Pancreas (tissue), 10 donors: Measurements from ENCODE around the gene PTGFRN. TPM values are rescaled to one million over a fixed set of nuclear protein-coding genes. Genes with fewer than 3 reads are reported as not detected.
A peak's percentile ranks its signal among the peaks of the same experiment; 100 is the strongest.

Experiments
- ATAC-seq, 4 donors: fragments of 200-7000 bp; cut with Tn5 transposase; one replicate each; pipeline versions ENCODE4 v1.8.0 to v1.9.1; 2020; ENCODE audit warnings: mild to moderate bottlenecking in 4 of 4, moderate library complexity in 4 of 4
- DNase-seq, 6 donors: peaks; one replicate each; pipeline ENCODE4 v3.0.0-alpha.2; 2020
- FAIRE-seq: peaks from 2 replicates; lab custom pipeline; 2012; peaks lifted over from hg19 to GRCh38; lab: Jason Lieb, UNC
- H3K27ac ChIP-seq, 4 donors: fragments of 200-600 bp; sonication (generic); 1 replicate in 3 of 4; 2 replicates in 1 of 4; pipeline versions ENCODE4 v1.5.0 to v1.8.0; 2020
- H3K27me3 ChIP-seq, 4 donors: fragments of 200-600 bp; one replicate each; pipeline ENCODE4 v1.8.0; 2021
- H3K36me3 ChIP-seq, 3 donors: fragments of 200-600 bp; sonication (generic) in 1 of 3; one replicate each; pipeline versions ENCODE4 v1.5.0 to v1.8.0; 2020 to 2021
- H3K4me1 ChIP-seq, 3 donors: fragments of 200-600 bp; one replicate each; pipeline ENCODE4 v1.8.0; 2021
- H3K4me3 ChIP-seq, 4 donors: fragments of 200-600 bp; sonication (generic) in 2 of 4; one replicate each; pipeline versions ENCODE4 v1.5.0 to v1.8.0; 2020 to 2021
- H3K9me3 ChIP-seq, 4 donors: fragments of 200-600 bp; one replicate each; pipeline ENCODE4 v1.8.0; 2021
- CTCF ChIP-seq, 4 donors: fragments of 200-600 bp; sonication (generic) in 3 of 4; IDR thresholded peaks; one replicate each; pipeline versions ENCODE4 v1.5.0 to v1.8.0; 2021; ENCODE audit warnings: antibody characterized with exemption in 4 of 4
- WGBS, 2 donors: extraction: QIAGEN DNeasy Blood & Tissue Kit; methylation state at CpG; one replicate each; pipeline ENCODE4 v1.1.7; 2013; 5-methylcytosine and 5-hydroxymethylcytosine counted together
- intact Hi-C, 3 donors: fragments of 100-400 bp; cut with DNase I; formaldehyde crosslinking; loops; one replicate each; pipeline versions ENCODE4 v1.11.1 to v1.14.2; 2022
- polyA plus RNA-seq, 2 donors: library from polyadenylated mRNA; stranded (reverse); fragments of 200-250 nt; gene quantifications; one replicate each; pipeline ENCODE4 v1.2.3, GENCODE V29; 2013
- total RNA-seq, 6 donors: library from RNA; stranded (reverse); fragmentation: NEBNext Ultra II Directional in 4 of 6; extraction: Animal tissue kit (Norgen Biotek cat#: 25700) in 4 of 6; gene quantifications; one replicate each; pipeline versions ENCODE4 v1.2.1 to v1.2.4, GENCODE V29; 2021 to 2023
- donor health status: healthy with polysubstance abuse.
- donor health status: DM: no; HTN: no; CAD: no; lungs with moderate emphysema.
- donor health status: DM: no; HTN: no; CAD: no.
- donor health status: control.
- donor health status: control.
- donor health status: Bipolar disorder and iron deficiency.
- donor health status: DM: yes; HTN: yes; CAD: no.
- donor health status: DM: no; HTN: no; CAD: no.
- donor health status: DM: no; HTN: no; CAD: no.
- donor health status: DM: yes; HTN: yes; CAD: no.

PTGFRN gene
- total and polyA plus RNA-seq, 8 donors: 9.9 to 62.0 (median 21.3) TPM

GRCh38 chr1:116916533-116917445 lies 7.1 kb downstream of the PTGFRN start:
- Histone ChIP-seq H3K27ac (peak overlapping the region in 1 of 4 donors; percentile 0), H3K9me3 (no peaks in the 10 kb centered on the region), H3K27me3 (no peaks in the 10 kb centered on the region), H3K4me3 (no peak overlapping the region), H3K4me1 (peaks cover 24 to 57% (median 30%) of the 10 kb centered on the region in 3 donors), H3K36me3 (no peaks in the 10 kb centered on the region)
- FAIRE-seq (no peak), DNase-seq (no peak), ATAC-seq (peak in 1 of 4 donors; percentile 12)
- WGBS, 2 donors: 59 to 71% methylated on average over 14 of the region's 14 CpGs
- intact Hi-C loops: no loop called here
- no peak for TF ChIP-seq CTCF (IDR thresholded peaks at IDR 0.05)

- Histone ChIP-seq H3K36me3 (no peaks in the 10 kb centered on the region), H3K27ac (no peak overlapping the region), H3K9me3 (no peaks in the 10 kb centered on the region), H3K4me1 (peaks cover 20 to 54% (median 32%) of the 10 kb centered on the region in 3 donors), H3K27me3 (no peaks in the 10 kb centered on the region), H3K4me3 (no peak overlapping the region)
- no peak for ATAC-seq
- FAIRE-seq: no peak
- intact Hi-C loops: no loop called here
- no peak for TF ChIP-seq CTCF (IDR thresholded peaks at IDR 0.05)
- 86 to 89% methylated on average over 5 of the region's 5 CpGs for WGBS, 2 donors
- DNase-seq: no peak
Measured at GRCh38 chr1:116918714-116919357, 9.1 kb downstream of the PTGFRN start.

GRCh38 chr1:116919802-116920201 lies 10.1 kb downstream of the PTGFRN start:
- no peaks in the 10 kb centered on the region for H3K9me3 ChIP-seq
- FAIRE-seq (no peak), ATAC-seq (peak; percentile 35 to 60 (median 50)), DNase-seq (peak; percentile 57 to 76 (median 64))
- no peaks in the 10 kb centered on the region for H3K36me3 ChIP-seq
- intact Hi-C loops: no loop called here
- 47 to 60% methylated on average over 2 of the region's 2 CpGs for whole genome bisulfite sequencing, 2 donors
- no peaks in the 10 kb centered on the region for H3K27me3 ChIP-seq
- no peak overlapping the region for H3K4me3 ChIP-seq
- TF ChIP-seq CTCF (IDR thresholded peaks at IDR 0.05): no peak
- H3K4me1 ChIP-seq: peaks cover 20 to 50% (median 32%) of the 10 kb centered on the region in 3 donors
- no peak overlapping the region for H3K27ac ChIP-seq

GRCh38 chr1:116920211-116920610 lies 10.5 kb downstream of the PTGFRN start:
- WGBS, 2 donors: 66 to 80% methylated on average over 1 of the region's 1 CpG
- intact Hi-C loops: no loop called here
- no peak for TF ChIP-seq CTCF (IDR thresholded peaks at IDR 0.05)
- H3K27ac ChIP-seq: no peak overlapping the region
- no peaks in the 10 kb centered on the region for H3K27me3 ChIP-seq
- H3K4me1 ChIP-seq: peaks cover 20 to 47% (median 32%) of the 10 kb centered on the region in 3 donors
- no peaks in the 10 kb centered on the region for H3K36me3 ChIP-seq
- ATAC-seq (no peak), FAIRE-seq (no peak), DNase-seq (no peak)
- no peaks in the 10 kb centered on the region for H3K9me3 ChIP-seq
- H3K4me3 ChIP-seq: no peak overlapping the region
